ENCODE results near the gene ATP8B4. TPM values are rescaled to one million over a fixed set of nuclear protein-coding genes. Genes with fewer than 3 reads are reported as not detected.
A peak's percentile ranks its signal among the peaks of the same experiment; 100 is the strongest.
"Not testable (repeated sequence)": the region's sequence is repeated elsewhere in the genome, so short reads cannot be mapped to it uniquely, and the experiment has no call there.

The ATP8B4 gene, protein sequence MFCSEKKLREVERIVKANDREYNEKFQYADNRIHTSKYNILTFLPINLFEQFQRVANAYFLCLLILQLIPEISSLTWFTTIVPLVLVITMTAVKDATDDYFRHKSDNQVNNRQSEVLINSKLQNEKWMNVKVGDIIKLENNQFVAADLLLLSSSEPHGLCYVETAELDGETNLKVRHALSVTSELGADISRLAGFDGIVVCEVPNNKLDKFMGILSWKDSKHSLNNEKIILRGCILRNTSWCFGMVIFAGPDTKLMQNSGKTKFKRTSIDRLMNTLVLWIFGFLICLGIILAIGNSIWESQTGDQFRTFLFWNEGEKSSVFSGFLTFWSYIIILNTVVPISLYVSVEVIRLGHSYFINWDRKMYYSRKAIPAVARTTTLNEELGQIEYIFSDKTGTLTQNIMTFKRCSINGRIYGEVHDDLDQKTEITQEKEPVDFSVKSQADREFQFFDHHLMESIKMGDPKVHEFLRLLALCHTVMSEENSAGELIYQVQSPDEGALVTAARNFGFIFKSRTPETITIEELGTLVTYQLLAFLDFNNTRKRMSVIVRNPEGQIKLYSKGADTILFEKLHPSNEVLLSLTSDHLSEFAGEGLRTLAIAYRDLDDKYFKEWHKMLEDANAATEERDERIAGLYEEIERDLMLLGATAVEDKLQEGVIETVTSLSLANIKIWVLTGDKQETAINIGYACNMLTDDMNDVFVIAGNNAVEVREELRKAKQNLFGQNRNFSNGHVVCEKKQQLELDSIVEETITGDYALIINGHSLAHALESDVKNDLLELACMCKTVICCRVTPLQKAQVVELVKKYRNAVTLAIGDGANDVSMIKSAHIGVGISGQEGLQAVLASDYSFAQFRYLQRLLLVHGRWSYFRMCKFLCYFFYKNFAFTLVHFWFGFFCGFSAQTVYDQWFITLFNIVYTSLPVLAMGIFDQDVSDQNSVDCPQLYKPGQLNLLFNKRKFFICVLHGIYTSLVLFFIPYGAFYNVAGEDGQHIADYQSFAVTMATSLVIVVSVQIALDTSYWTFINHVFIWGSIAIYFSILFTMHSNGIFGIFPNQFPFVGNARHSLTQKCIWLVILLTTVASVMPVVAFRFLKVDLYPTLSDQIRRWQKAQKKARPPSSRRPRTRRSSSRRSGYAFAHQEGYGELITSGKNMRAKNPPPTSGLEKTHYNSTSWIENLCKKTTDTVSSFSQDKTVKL
- total RNA-seq = 10 to 100 TPM; 25.0 to 30.3 TPM

DNA sequence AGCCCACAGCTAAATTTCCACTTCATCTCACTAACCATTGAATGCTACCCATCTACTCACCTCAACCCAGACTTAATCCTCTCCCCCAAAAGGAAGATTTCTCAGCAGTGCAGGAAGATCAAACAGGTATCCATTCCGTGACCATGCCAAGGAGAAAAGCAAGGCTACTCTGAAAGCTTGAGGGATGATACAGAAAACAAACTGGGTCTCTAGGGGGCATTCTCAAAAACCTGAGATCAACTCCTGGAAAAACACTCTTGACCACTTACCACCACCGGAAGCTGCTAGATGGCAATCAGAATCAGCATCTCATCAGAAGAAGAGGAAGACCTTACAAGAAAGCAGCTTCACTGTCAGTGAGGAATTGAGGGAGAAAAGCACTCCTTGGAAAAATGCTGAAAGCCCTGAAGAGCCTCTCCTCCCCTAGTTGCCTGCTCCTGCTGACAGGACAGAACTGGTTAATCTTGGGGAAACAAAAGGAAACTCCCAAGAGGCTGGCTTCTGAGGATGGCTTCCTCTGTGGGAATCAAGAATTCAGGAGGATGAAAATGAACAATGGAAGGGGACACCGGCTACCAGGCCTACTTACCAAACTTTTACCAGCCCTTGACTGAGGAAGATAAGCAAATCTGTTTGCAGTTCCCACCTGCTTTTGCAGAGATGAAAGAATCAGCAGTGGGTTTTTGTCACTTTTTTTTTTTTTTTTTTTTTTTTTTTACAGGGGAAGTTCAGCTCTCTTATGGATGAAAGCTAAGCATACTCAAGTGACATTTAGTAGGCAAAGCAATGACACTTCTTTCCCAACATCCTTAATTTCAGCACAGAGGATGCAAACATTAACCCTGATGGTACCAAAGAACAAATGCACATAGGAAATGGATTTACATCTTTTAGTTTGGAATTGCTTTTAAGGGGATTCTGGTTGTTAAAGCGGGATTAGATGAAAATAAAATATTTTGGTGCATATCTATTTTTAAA, at the start of gene ATP8B4:
TSS of gene ATP8B4 (minus strand) at position 171 of the 978 bp plus-strand sequence. CDS start 12,267 bp downstream, outside the sequence.
- Mint-ChIP-seq H3K4me1 (peaks cover 42% of the 10 kb centered on the region), H3K27ac (peak within 1 kb of the TSS; percentile 92), H3K36me3 (peaks cover 39% of the 10 kb centered on the region), H3K27me3 (no peaks in the 10 kb centered on the region), H3K9me3 (peaks cover 11% of the 10 kb centered on the region), H3K4me3 (peak within 1 kb of the TSS; percentile 92)
- DNase-seq = no peak
- POLR2A ChIA-PET = interaction anchor here (0.9 to 2.4 kb wide), 8 partner anchors 9 to 231 kb away, joined by 3 to 27 read pairs (median 3); no protein-coding TSS in a partner anchor
- ATAC-seq (ENCODE audit: low read depth) = peak; percentile 60

GRCh38 chr15:50168379-50168778, 49.3 kb upstream of the ATP8B4 start:
- Mint-ChIP-seq H3K4me3 (no peak overlapping the region), H3K27me3 (peaks cover 22% of the 10 kb centered on the region), H3K9me3 (peaks cover 5% of the 10 kb centered on the region), H3K27ac (no peak overlapping the region), H3K4me1 (peaks cover 2% of the 10 kb centered on the region), H3K36me3 (peaks cover 8% of the 10 kb centered on the region)
- no peak for ATAC-seq (ENCODE audit: low read depth)
- no peak for DNase-seq
- POLR2A ChIA-PET = no interaction called here

- Mint-ChIP-seq H3K4me3 (no peak overlapping the region), H3K27me3 (peaks cover 27% of the 10 kb centered on the region), H3K4me1 (peaks cover 2% of the 10 kb centered on the region), H3K27ac (no peak overlapping the region), H3K9me3 (peaks cover 7% of the 10 kb centered on the region), H3K36me3 (peaks cover 8% of the 10 kb centered on the region)
- no peak for DNase-seq
- POLR2A ChIA-PET = no interaction called here
- no peak for ATAC-seq (ENCODE audit: low read depth)
Measured at GRCh38 chr15:50167110-50167509, 48.1 kb upstream of the ATP8B4 start.

- ATAC-seq (ENCODE audit: low read depth) (no peak), DNase-seq (no peak)
- Mint-ChIP-seq H3K27me3 (peaks cover 29% of the 10 kb centered on the region), H3K4me3 (no peak overlapping the region), H3K4me1 (no peaks in the 10 kb centered on the region), H3K36me3 (peaks cover 1% of the 10 kb centered on the region), H3K27ac (no peak overlapping the region), H3K9me3 (peaks cover 2% of the 10 kb centered on the region)
- POLR2A ChIA-PET = no interaction called here
Measured at GRCh38 chr15:50166216-50166615, 47.2 kb upstream of the ATP8B4 start.

- Mint-ChIP-seq H3K9me3 (peaks cover 2% of the 10 kb centered on the region), H3K4me3 (no peak overlapping the region), H3K4me1 (no peaks in the 10 kb centered on the region), H3K27me3 (peaks cover 36% of the 10 kb centered on the region), H3K36me3 (peaks cover 1% of the 10 kb centered on the region), H3K27ac (no peak overlapping the region)
- no peak for DNase-seq
- POLR2A ChIA-PET = no interaction called here
- no peak for ATAC-seq (ENCODE audit: low read depth)
Measured at GRCh38 chr15:50164458-50164857, 45.4 kb upstream of the ATP8B4 start.

- Mint-ChIP-seq H3K4me3 (no peak overlapping the region), H3K36me3 (peaks cover 1% of the 10 kb centered on the region), H3K27me3 (peaks cover 39% of the 10 kb centered on the region), H3K27ac (no peak overlapping the region), H3K4me1 (no peaks in the 10 kb centered on the region), H3K9me3 (peaks cover 2% of the 10 kb centered on the region)
- DNase-seq (no peak), ATAC-seq (ENCODE audit: low read depth) (no peak)
- POLR2A ChIA-PET = no interaction called here
Measured at GRCh38 chr15:50163719-50164410, 44.8 kb upstream of the ATP8B4 start.

DNA sequence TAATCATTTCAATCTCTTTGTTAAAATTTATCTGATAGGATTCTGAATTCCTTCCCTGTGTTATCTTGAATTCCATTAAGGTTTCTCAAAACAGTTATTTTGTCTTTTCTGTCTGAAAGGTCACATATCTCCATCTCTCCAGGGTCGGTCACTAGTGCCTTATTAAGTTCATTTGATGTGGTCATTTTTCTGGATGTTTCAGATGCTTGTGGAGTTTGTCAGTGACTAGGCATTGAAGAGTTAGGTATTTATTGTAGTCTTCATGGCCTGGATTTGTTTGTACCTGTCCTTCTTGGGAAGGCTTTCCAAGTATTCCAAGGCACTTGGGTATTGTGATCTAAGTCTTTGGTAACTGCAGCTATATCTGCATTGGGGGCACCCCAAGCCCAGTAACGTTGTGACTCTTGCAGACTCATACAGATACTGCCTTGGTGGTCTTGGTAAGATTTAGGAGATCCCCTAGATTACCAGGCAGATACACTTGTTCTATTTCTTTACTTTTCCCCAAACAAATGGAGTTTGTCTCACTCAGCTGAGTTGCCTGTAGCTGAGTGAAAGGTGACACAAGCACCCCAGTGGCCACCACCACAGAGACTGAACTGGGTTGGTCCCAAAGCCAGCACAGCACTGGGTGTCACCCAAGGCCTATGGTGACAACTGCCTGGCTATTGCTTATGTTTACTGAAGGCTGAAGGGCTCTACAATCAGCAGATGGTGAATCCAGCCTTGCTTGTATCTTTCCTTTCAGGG, 44.1 kb upstream of the ATP8B4 start:
- Mint-ChIP-seq H3K27ac (no peak overlapping the region), H3K27me3 (peaks cover 42% of the 10 kb centered on the region), H3K4me3 (no peak overlapping the region), H3K9me3 (peaks cover 2% of the 10 kb centered on the region), H3K4me1 (no peaks in the 10 kb centered on the region), H3K36me3 (peaks cover 1% of the 10 kb centered on the region)
- POLR2A ChIA-PET = no interaction called here
- ATAC-seq (ENCODE audit: low read depth) (no peak), DNase-seq (no peak)

DNA sequence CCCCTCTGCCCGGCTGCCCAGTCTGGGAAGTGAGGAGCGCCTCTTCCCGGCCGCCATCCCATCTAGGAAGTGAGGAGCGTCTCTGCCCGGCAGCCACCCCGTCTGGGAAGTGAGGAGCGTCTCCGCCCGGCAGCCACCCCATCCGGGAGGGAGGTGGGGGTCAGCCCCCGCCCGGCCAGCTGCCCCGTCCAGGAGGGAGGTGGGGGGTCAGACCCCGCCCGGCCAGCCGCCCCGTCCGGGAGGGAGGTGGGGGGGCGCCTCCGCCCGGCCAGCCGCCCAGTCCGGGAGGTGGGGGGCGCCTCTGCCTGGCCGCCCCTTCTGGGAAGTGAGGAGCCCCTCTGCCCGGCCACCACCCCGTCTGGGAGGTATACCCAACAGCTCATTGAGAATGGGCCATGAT, 39.2 kb upstream of the ATP8B4 start:
- H3K27ac Mint-ChIP-seq; H3K9me3 Mint-ChIP-seq; H3K4me1 Mint-ChIP-seq; H3K36me3 Mint-ChIP-seq; DNase-seq; ATAC-seq (ENCODE audit: low read depth); H3K4me3 Mint-ChIP-seq; POLR2A ChIA-PET: not testable (repeated sequence)
- peaks cover 40% of the 10 kb centered on the region for H3K27me3 Mint-ChIP-seq

DNA sequence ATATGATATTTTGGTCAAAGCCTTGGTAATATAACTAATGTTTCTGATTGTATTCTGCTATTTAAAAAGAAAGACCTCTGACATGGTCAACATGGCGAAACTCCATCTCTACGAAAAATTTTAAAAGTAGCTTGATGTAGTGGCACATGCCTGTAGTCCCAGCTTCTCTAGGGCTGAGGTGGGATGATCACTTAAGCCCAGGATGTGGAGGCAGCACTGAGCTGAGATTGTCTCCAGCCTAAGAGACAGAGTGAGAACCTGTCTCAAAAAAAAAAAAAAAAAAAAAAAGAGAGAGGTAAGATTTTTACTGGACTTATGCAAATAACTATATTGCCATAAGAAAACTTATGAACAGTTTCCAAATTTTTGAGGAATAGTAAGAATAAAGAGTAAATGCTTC, 32.4 kb upstream of the ATP8B4 start:
- H3K27me3 Mint-ChIP-seq = peaks cover 6% of the 10 kb centered on the region
- POLR2A ChIA-PET = interaction anchor here (0.6 kb wide), 1 partner anchor 45 kb away, joined by 5 read pairs; no protein-coding TSS in a partner anchor
- H3K36me3 Mint-ChIP-seq = peaks cover 1% of the 10 kb centered on the region
- no peaks in the 10 kb centered on the region for H3K9me3 Mint-ChIP-seq
- no peak overlapping the region for H3K4me3 Mint-ChIP-seq
- no peak overlapping the region for H3K27ac Mint-ChIP-seq
- ATAC-seq (ENCODE audit: low read depth) = no peak
- peaks cover 12% of the 10 kb centered on the region for H3K4me1 Mint-ChIP-seq
- no peak for DNase-seq

- Mint-ChIP-seq H3K27me3 (peaks cover 2% of the 10 kb centered on the region), H3K36me3 (no peaks in the 10 kb centered on the region), H3K4me3 (no peak overlapping the region), H3K9me3 (no peaks in the 10 kb centered on the region), H3K27ac (no peak overlapping the region), H3K4me1 (peaks cover 13% of the 10 kb centered on the region)
- POLR2A ChIA-PET = interaction anchor here (0.6 kb wide), 1 partner anchor 45 kb away, joined by 5 read pairs; no protein-coding TSS in a partner anchor
- no peak for DNase-seq
- ATAC-seq (ENCODE audit: low read depth) = no peak
Measured at GRCh38 chr15:50150851-50151250, 31.8 kb upstream of the ATP8B4 start.

- POLR2A ChIA-PET = no interaction called here
- Mint-ChIP-seq H3K4me3 (no peak overlapping the region), H3K27ac (no peak overlapping the region), H3K36me3 (no peaks in the 10 kb centered on the region), H3K27me3 (peaks cover 2% of the 10 kb centered on the region), H3K4me1 (peaks cover 16% of the 10 kb centered on the region), H3K9me3 (no peaks in the 10 kb centered on the region)
- no peak for DNase-seq
- ATAC-seq (ENCODE audit: low read depth) = no peak
Measured at GRCh38 chr15:50150349-50150748, 31.3 kb upstream of the ATP8B4 start.

All from activated naive CD8-positive, alpha-beta T cell treated with anti-CD3 and anti-CD28 coated beads, Interleukin-2, amount 10 ng/mL, durations not matched to agents 7 days and 5 days (primary cell).